ENCODE measurements around the gene HPS3. TPM values are rescaled to one million over a fixed set of nuclear protein-coding genes. Genes with fewer than 3 reads are reported as not detected.
"Not testable (repeated sequence)": the region's sequence is repeated elsewhere in the genome, so short reads cannot be mapped to it uniquely, and the experiment has no call there.

The HPS3 gene
- total RNA-seq, 2 donors from 2014 or later, result 5.9 to 6.7 TPM

GRCh38 chr3:149091983-149092382 lies 37.5 kb upstream of the HPS3 start:
- H3K27me3 ChIP-seq, result no peaks in the 10 kb centered on the region
- no peak for DNase-seq (ENCODE audit: low spot score)
- no peak overlapping the region for H3K27ac ChIP-seq
- no peak overlapping the region for H3K4me3 ChIP-seq
- no peaks in the 10 kb centered on the region for H3K4me1 ChIP-seq
- TF ChIP-seq CTCF (IDR thresholded peaks at IDR 0.05), result no peak
- no peaks in the 10 kb centered on the region for H3K9me3 ChIP-seq
- H3K36me3 ChIP-seq, result no peaks in the 10 kb centered on the region

GRCh38 chr3:149095487-149095886 lies 34.0 kb upstream of the HPS3 start:
- Histone ChIP-seq H3K27ac (no peak overlapping the region), H3K4me1 (no peaks in the 10 kb centered on the region), H3K36me3 (no peaks in the 10 kb centered on the region), H3K27me3 (no peaks in the 10 kb centered on the region), H3K9me3 (no peaks in the 10 kb centered on the region), H3K4me3 (no peak overlapping the region)
- DNase-seq (ENCODE audit: low spot score), result no peak
- no peak for TF ChIP-seq CTCF (IDR thresholded peaks at IDR 0.05)

- DNase-seq (ENCODE audit: low spot score), result not testable (repeated sequence)
These were observed 31.5 kb upstream of the HPS3 start for GRCh38 chr3:149097987-149098386.

DNA sequence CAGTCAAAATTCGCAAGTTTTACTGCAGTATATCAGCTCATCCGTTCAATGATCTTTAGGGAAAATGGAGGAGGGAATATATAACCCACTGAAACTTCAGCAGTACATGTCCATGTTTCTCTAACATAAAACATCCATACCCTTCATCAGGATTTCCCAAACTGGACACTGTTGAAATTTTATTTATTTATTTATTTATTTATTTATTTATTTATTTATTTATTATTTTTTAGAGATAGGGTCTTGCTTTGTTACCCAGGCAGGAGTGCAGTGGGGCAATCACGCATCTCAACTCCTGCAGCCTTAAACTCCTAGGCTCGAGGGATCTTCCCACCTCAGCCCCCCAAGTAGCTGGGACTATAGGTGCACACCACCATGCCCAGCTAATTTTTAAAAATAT lies 28.3 kb upstream of the HPS3 start:
- no peaks in the 10 kb centered on the region for H3K27me3 ChIP-seq
- no peaks in the 10 kb centered on the region for H3K36me3 ChIP-seq
- TF ChIP-seq CTCF (IDR thresholded peaks at IDR 0.05), result no peak
- H3K9me3 ChIP-seq, result peaks cover 0 to 9% of the 10 kb centered on the region in 2 donors
- DNase-seq (ENCODE audit: low spot score), result no peak
- no peak overlapping the region for H3K27ac ChIP-seq
- H3K4me1 ChIP-seq, result no peaks in the 10 kb centered on the region
- no peak overlapping the region for H3K4me3 ChIP-seq

More at GRCh38 chr3:149097987-149098386, 31.5 kb upstream of the HPS3 start:
- not testable (repeated sequence) for H3K4me1 ChIP-seq, H3K9me3 ChIP-seq, H3K36me3 ChIP-seq, H3K27me3 ChIP-seq, H3K4me3 ChIP-seq, H3K27ac ChIP-seq

DNA sequence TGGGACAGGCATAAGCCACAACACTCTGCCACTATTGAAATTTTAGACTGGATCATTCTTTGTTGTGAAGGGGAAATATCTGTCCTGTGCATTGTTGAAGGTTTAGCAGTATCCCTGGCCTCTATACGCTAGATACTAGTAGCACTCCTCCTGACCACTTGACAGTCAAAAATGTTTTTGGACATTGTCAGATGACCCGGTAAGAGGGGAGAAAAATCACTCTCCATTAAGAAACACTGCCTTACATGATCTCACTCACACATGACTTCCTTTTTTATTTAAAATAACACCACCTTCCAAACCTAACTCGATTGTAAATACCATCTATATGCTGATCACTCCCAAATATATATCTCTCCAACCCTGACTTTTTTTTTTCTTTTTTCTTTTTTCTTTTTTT lies 27.8 kb upstream of the HPS3 start:
- peaks cover 0 to 9% of the 10 kb centered on the region in 2 donors for H3K9me3 ChIP-seq
- H3K4me1 ChIP-seq, result no peaks in the 10 kb centered on the region
- no peaks in the 10 kb centered on the region for H3K27me3 ChIP-seq
- H3K27ac ChIP-seq, result no peak overlapping the region
- no peak overlapping the region for H3K4me3 ChIP-seq
- no peak for DNase-seq (ENCODE audit: low spot score)
- TF ChIP-seq CTCF (IDR thresholded peaks at IDR 0.05), result no peak
- no peaks in the 10 kb centered on the region for H3K36me3 ChIP-seq

- H3K9me3 ChIP-seq, result peaks cover 0 to 9% of the 10 kb centered on the region in 2 donors
- H3K36me3 ChIP-seq, result no peaks in the 10 kb centered on the region
- no peak overlapping the region for H3K4me3 ChIP-seq
- no peaks in the 10 kb centered on the region for H3K27me3 ChIP-seq
- no peak overlapping the region for H3K27ac ChIP-seq
- TF ChIP-seq CTCF (IDR thresholded peaks at IDR 0.05), result no peak
- DNase-seq (ENCODE audit: low spot score), result no peak
- H3K4me1 ChIP-seq, result no peaks in the 10 kb centered on the region
These were observed 25.0 kb upstream of the HPS3 start for GRCh38 chr3:149104484-149104883.

Data from right atrium auricular region (tissue), 2 donors.